HepG2 (cell line): ENCODE results near the gene DNAAF1. TPM values are rescaled to one million over a fixed set of nuclear protein-coding genes. Genes with fewer than 3 reads are reported as not detected.

Experiments used
- ATAD3A ChIP-seq: sonication (generic); formaldehyde crosslinking; IDR thresholded peaks from 2 replicates; pipeline ENCODE4 v1.4.0; 2020; ENCODE audit warnings: missing genetic modification reagents
- CENPX ChIP-seq: sonication (generic); formaldehyde crosslinking; IDR thresholded peaks from 2 replicates; pipeline ENCODE4 v1.9.0; 2021; ENCODE audit warnings: mild to moderate bottlenecking, missing genetic modification reagents, moderate library complexity
- FOXC1 ChIP-seq: sonication (generic); formaldehyde crosslinking; IDR thresholded peaks from 2 replicates; pipeline ENCODE4 v1.8.0; 2022; ENCODE audit warnings: mild to moderate bottlenecking, missing genetic modification reagents, borderline replicate concordance
- HHEX ChIP-seq: IDR thresholded peaks from 2 replicates; pipeline ENCODE4 v1.6.1; 2016; ENCODE audit warnings: control low read depth
- HNRNPK ChIP-seq: fragments of 200-400 bp; formaldehyde crosslinking; IDR thresholded peaks from 2 replicates; pipeline ENCODE4 v1.6.1; 2018; ENCODE audit warnings: low read length, low read depth, moderate library complexity, mild to moderate bottlenecking; ENCODE audit not compliant: poor library complexity, severe bottlenecking
- HOXA5 ChIP-seq: sonication (generic); formaldehyde crosslinking; IDR thresholded peaks from 2 replicates; pipeline ENCODE4 v1.4.0; 2020; ENCODE audit warnings: missing genetic modification reagents
- KLF6 ChIP-seq: IDR thresholded peaks from 2 replicates; pipeline ENCODE4 v1.8.0; 2016; ENCODE audit warnings: missing biosample characterization, missing genetic modification reagents
- MED1 ChIP-seq: sonication (generic); formaldehyde crosslinking; IDR thresholded peaks from 2 replicates; pipeline ENCODE4 v1.4.0; 2020; ENCODE audit warnings: missing genetic modification reagents
- NFYC ChIP-seq: IDR thresholded peaks from 2 replicates; pipeline ENCODE4 v1.6.1; 2016; ENCODE audit warnings: missing genetic modification reagents, missing compliant biosample characterization
- POLR2AphosphoS5 ChIP-seq: IDR thresholded peaks from 2 replicates; pipeline ENCODE4 v1.6.1; 2012; ENCODE audit warnings: low read depth, low read length
- SOX13 ChIP-seq, 3 experiments: fragments of 450-650 bp in 1 of 3; sonication (generic) in 1 of 3; formaldehyde crosslinking in 1 of 3; IDR thresholded peaks in 2 of 3; conservative IDR thresholded peaks in 1 of 3; 2 replicates each; pipeline versions ENCODE4 v1.5.0 to v1.6.1; 2016 to 2020; ENCODE audit warnings: antibody characterized with exemption in 1 of 3, mild to moderate bottlenecking in 1 of 3, missing compliant biosample characterization in 1 of 3, missing genetic modification reagents in 1 of 3, moderate library complexity in 1 of 3
- TBP ChIP-seq: sonication (generic); formaldehyde crosslinking; IDR thresholded peaks from 2 replicates; pipeline ENCODE4 v1.5.0; 2020; ENCODE audit warnings: missing genetic modification reagents
- THYN1 ChIP-seq: sonication (generic); formaldehyde crosslinking; IDR thresholded peaks from 2 replicates; pipeline ENCODE4 v1.8.1; 2023; ENCODE audit warnings: low read depth, mild to moderate bottlenecking, moderate library complexity, missing genetic modification reagents, borderline replicate concordance
- ZFP36L2 ChIP-seq: sonication (generic); formaldehyde crosslinking; IDR thresholded peaks from 2 replicates; pipeline ENCODE4 v1.4.0; 2020; ENCODE audit warnings: missing genetic modification reagents
- ZNF17 ChIP-seq: sonication (generic); formaldehyde crosslinking; IDR thresholded peaks from 2 replicates; pipeline ENCODE4 v1.5.0; 2020; ENCODE audit warnings: mild to moderate bottlenecking, missing genetic modification reagents
- ZNF282 ChIP-seq: fragments of 450-650 bp; IDR thresholded peaks from 2 replicates; pipeline ENCODE4 v1.6.1; 2018; ENCODE audit not compliant: partially characterized antibody
- ZNF30 ChIP-seq: sonication (generic); formaldehyde crosslinking; IDR thresholded peaks from 2 replicates; pipeline ENCODE4 v1.5.0; 2020; ENCODE audit warnings: mild to moderate bottlenecking, missing genetic modification reagents
- ZNF331 ChIP-seq: sonication (generic); formaldehyde crosslinking; IDR thresholded peaks from 2 replicates; pipeline ENCODE4 v1.4.0; 2020; ENCODE audit warnings: missing genetic modification reagents
- ZNF878 ChIP-seq: sonication (generic); formaldehyde crosslinking; IDR thresholded peaks from 2 replicates; pipeline ENCODE4 v1.8.1; 2023; ENCODE audit warnings: mild to moderate bottlenecking, missing genetic modification reagents, moderate library complexity
- polyA plus RNA-seq, 8 experiments: library from polyadenylated mRNA; depleted of rRNA in 3 of 8; stranded (reverse) in 7 of 8; unstranded in 1 of 8; fragments of >200 nt; fragmentation: Illumina TruSeq in 4 of 8; extraction: Trizol in 4 of 8; gene quantifications; 2 replicates each; pipeline versions ENCODE4 v1.2.1 to v1.2.3, GENCODE V29; 2011 to 2016; ENCODE audit warnings: low read depth in 4 of 8, missing spikeins in 1 of 8, mixed read lengths in 1 of 8; ENCODE audit not compliant: insufficient read depth in 1 of 8
- total RNA-seq, 5 experiments: library from RNA; depleted of rRNA; stranded (reverse); fragments of >200 nt; fragmentation: Illumina TruSeq; extraction: Trizol; gene quantifications; 2 replicates each; pipeline ENCODE4 v1.2.3, GENCODE V29; 2016; ENCODE audit warnings: low read depth in 1 of 5
- TF ChIP-seq, protein P1 (sequence below): sonication (generic); formaldehyde crosslinking; conservative IDR thresholded peaks from 2 replicates; pipeline ENCODE4 v1.4.0; 2020; ENCODE audit warnings: missing genetic modification reagents
- TF ChIP-seq, protein P2 (sequence below): sonication (generic); formaldehyde crosslinking; IDR thresholded peaks from 2 replicates; pipeline ENCODE4 v1.8.1; 2023; ENCODE audit warnings: mild to moderate bottlenecking, inconsistent platforms, moderate library complexity, missing genetic modification reagents, borderline replicate concordance
- TF ChIP-seq, protein P3 (sequence below): sonication (generic); formaldehyde crosslinking; IDR thresholded peaks from 2 replicates; pipeline ENCODE4 v1.5.0; 2020; ENCODE audit warnings: missing genetic modification reagents
- TF ChIP-seq, protein P4 (sequence below): sonication (generic); formaldehyde crosslinking; IDR thresholded peaks from 2 replicates; pipeline ENCODE4 v1.9.0; 2021; ENCODE audit warnings: missing genetic modification reagents, borderline replicate concordance
- TF ChIP-seq, protein P5 (sequence below): sonication (generic); formaldehyde crosslinking; IDR thresholded peaks from 2 replicates; pipeline ENCODE4 v1.4.0; 2020; ENCODE audit warnings: low read depth, mild to moderate bottlenecking, missing genetic modification reagents

Gene DNAAF1
- total and polyA plus RNA-seq, 2 of the 13 experiments (the other 11 are each of a cell fraction or from before 2014, with no cell fraction given), result 0.04 TPM; not detected in 1

DNA sequence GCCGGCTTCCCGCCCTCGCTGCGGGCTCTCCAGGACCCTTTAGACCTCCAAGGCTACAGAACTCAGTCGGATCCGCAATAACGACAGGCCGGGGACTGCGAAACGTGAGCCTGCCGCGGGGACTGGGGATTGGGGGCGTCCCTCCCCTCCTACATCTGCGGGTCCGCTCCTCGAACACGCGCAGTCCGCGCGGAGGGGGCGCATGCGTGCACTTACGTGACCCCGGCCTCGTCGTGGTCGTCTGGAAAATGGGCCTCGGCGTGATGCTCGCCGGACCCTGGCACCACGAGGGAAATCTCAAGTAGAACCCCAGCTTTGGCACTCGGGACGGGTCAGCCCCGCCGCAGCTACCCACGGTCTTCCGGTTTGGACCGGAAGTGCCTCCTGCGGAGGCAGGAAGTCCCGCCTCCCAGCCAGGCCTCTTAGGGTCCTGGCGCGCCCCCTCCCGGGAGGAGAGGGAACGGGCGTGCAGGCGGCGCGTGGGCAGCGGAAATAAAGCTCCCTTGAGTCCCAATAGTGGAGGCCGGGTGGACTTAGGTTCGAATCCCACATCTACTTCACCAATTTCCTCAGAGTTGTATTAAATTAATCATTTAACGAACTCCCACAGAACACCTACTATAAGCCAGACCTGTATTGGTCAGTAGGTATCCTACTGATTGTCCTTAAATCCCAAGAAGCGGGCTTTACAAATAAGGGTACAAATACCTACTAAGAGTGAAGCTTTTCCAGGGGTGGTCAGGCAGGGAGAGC is 41.8 kb downstream of the DNAAF1 start, which contains the start of gene TAF1C (continued):
- TF ChIP-seq CENPX (CRISPR knock-in tag), result no peak
- no peak for TF ChIP-seq ZNF282
- TF ChIP-seq ZFP36L2 (CRISPR knock-in tag), result no peak
- TF ChIP-seq, protein P1, sequence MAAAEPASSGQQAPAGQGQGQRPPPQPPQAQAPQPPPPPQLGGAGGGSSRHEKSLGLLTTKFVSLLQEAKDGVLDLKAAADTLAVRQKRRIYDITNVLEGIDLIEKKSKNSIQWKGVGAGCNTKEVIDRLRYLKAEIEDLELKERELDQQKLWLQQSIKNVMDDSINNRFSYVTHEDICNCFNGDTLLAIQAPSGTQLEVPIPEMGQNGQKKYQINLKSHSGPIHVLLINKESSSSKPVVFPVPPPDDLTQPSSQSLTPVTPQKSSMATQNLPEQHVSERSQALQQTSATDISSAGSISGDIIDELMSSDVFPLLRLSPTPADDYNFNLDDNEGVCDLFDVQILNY, result no peak; the same call in 1 of the 2 replicates
- no peak for TF ChIP-seq ZNF17 (CRISPR knock-in tag)
- TF ChIP-seq POLR2AphosphoS5, result peak; percentile 90
- TF ChIP-seq MED1 (CRISPR knock-in tag), result peak; percentile 65
- TF ChIP-seq, protein P2, sequence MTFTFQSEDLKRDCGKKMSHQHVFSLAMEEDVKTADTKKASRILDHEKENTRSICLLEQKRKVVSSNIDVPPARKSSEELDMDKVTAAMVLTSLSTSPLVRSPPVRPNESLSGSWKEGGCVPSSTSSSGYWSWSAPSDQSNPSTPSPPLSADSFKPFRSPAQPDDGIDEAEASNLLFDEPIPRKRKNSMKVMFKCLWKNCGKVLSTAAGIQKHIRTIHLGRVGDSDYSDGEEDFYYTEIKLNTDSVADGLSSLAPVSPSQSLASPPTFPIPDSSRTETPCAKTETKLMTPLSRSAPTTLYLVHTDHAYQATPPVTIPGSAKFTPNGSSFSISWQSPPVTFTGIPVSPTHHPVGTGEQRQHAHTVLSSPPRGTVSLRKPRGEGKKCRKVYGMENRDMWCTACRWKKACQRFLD, result peak; percentile 90
- TF ChIP-seq ZNF331 (CRISPR knock-in tag), result peak; percentile 83; the same call in 1 of the 2 replicates
- no peak for TF ChIP-seq THYN1 (CRISPR knock-in tag)
- TF ChIP-seq ZNF30 (CRISPR knock-in tag), result no peak
- TF ChIP-seq, protein P3, sequence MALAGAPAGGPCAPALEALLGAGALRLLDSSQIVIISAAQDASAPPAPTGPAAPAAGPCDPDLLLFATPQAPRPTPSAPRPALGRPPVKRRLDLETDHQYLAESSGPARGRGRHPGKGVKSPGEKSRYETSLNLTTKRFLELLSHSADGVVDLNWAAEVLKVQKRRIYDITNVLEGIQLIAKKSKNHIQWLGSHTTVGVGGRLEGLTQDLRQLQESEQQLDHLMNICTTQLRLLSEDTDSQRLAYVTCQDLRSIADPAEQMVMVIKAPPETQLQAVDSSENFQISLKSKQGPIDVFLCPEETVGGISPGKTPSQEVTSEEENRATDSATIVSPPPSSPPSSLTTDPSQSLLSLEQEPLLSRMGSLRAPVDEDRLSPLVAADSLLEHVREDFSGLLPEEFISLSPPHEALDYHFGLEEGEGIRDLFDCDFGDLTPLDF (CRISPR knock-in tag), result no peak
- TF ChIP-seq HHEX (CRISPR knock-in tag), result no peak
- TF ChIP-seq, protein P4, sequence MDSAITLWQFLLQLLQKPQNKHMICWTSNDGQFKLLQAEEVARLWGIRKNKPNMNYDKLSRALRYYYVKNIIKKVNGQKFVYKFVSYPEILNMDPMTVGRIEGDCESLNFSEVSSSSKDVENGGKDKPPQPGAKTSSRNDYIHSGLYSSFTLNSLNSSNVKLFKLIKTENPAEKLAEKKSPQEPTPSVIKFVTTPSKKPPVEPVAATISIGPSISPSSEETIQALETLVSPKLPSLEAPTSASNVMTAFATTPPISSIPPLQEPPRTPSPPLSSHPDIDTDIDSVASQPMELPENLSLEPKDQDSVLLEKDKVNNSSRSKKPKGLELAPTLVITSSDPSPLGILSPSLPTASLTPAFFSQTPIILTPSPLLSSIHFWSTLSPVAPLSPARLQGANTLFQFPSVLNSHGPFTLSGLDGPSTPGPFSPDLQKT (CRISPR knock-in tag), result peak; percentile 75; the same call in 1 of the 2 replicates
- TF ChIP-seq KLF6, result peak; percentile 52; the same call in 1 of the 2 replicates
- TF ChIP-seq HNRNPK, result no peak
- TF ChIP-seq ATAD3A (CRISPR knock-in tag), result no peak
- 0 out of 2 replicates have a peak, but pooled peaks have one; percentile 29 for TF ChIP-seq ZNF878 (CRISPR knock-in tag)
- TF ChIP-seq FOXC1 (CRISPR knock-in tag), result peak; percentile 71
- no peak for TF ChIP-seq SOX13 (IDR thresholded peaks at IDR 0.05)
- TF ChIP-seq SOX13 (CRISPR knock-in tag; conservative IDR thresholded peaks at IDR 0.05 in 1 of 2, IDR thresholded peaks at IDR 0.05 in 1 of 2), result 0 out of 4 replicates have a peak, but pooled peaks of 1 of the 2 experiments have one; percentile 19
- peak; percentile 93 for TF ChIP-seq TBP (CRISPR knock-in tag)
- peak; percentile 95 for TF ChIP-seq HOXA5 (CRISPR knock-in tag)
- TF ChIP-seq, protein P5, sequence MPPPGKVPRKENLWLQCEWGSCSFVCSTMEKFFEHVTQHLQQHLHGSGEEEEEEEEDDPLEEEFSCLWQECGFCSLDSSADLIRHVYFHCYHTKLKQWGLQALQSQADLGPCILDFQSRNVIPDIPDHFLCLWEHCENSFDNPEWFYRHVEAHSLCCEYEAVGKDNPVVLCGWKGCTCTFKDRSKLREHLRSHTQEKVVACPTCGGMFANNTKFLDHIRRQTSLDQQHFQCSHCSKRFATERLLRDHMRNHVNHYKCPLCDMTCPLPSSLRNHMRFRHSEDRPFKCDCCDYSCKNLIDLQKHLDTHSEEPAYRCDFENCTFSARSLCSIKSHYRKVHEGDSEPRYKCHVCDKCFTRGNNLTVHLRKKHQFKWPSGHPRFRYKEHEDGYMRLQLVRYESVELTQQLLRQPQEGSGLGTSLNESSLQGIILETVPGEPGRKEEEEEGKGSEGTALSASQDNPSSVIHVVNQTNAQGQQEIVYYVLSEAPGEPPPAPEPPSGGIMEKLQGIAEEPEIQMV, result peak; percentile 62; the same call in 1 of the 2 replicates
- 0 out of 2 replicates have a peak, but pooled peaks have one; percentile 34 for TF ChIP-seq NFYC
